OCI-LY7 (cell line): ENCODE data around the gene NFATC2.

Source experiments
- CTCF ChIP-seq: fragments of 200-600 bp; sonication (generic); conservative IDR thresholded peaks from 2 replicates; pipeline ENCODE4 v1.5.1; 2014; ENCODE audit warnings: mild to moderate bottlenecking, antibody characterized with exemption, low read length, moderate library complexity, mixed read lengths
- EZH2phosphoT487 ChIP-seq: fragments of 200-600 bp; sonication (generic); IDR thresholded peaks from 2 replicates; pipeline ENCODE4 v1.6.1; 2018; ENCODE audit warnings: low read depth, borderline replicate concordance, mild to moderate bottlenecking, mixed run types, antibody characterized with exemption, low read length, moderate library complexity, mixed read lengths

DNA sequence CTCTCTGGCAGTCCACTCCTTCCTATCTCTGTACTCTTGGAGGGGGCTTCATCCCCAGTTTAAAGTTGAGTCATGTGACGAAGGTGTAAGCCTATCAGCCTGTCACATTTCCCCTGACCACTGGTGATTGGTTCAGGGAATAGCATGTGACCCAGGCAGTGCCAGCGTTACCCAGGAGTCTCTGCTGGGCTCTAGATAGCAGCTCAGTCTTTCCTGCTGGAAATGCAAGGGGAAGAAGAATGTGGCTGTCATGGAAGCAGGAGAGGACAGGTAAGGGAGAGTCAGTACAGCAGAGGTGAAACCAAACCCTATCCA, 35.6 kb upstream of the NFATC2 start:
- TF ChIP-seq EZH2phosphoT487 (no peak), CTCF (no peak)
